Hepatocyte (in vitro differentiated cells): Measurements from ENCODE around the gene ALDH7A1. TPM values are rescaled to one million over a fixed set of nuclear protein-coding genes. Genes with fewer than 3 reads are reported as not detected.

Experiments used
- DNase-seq: peaks from one replicate; pipeline ENCODE4 v3.0.0-alpha.2; 2016; ENCODE audit warnings: low spot score
- H2AFZ ChIP-seq: fragments of 200-600 bp; sonication (generic); 2 replicates; pipeline ENCODE4 v1.6.0; 2016; ENCODE audit warnings: antibody characterized with exemption, mild to moderate bottlenecking
- H3K27ac ChIP-seq: fragments of 200-600 bp; sonication (generic); 2 replicates; pipeline ENCODE4 v1.5.1; 2016; ENCODE audit warnings: mild to moderate bottlenecking
- H3K27me3 ChIP-seq: fragments of 200-600 bp; sonication (generic); 2 replicates; pipeline ENCODE4 v1.6.1; 2016
- H3K36me3 ChIP-seq: fragments of 200-600 bp; sonication (generic); replicated peaks from 2 replicates; pipeline ENCODE4 v1.5.1; 2016; ENCODE audit warnings: low read depth; ENCODE audit not compliant: insufficient read depth
- H3K4me1 ChIP-seq: fragments of 200-600 bp; sonication (generic); 2 replicates; pipeline ENCODE4 v1.5.1; 2016; ENCODE audit warnings: mild to moderate bottlenecking, moderate library complexity; ENCODE audit not compliant: insufficient read depth
- H3K4me2 ChIP-seq: fragments of 200-600 bp; sonication (generic); 2 replicates; pipeline ENCODE4 v1.6.0; 2016
- H3K4me3 ChIP-seq: fragments of 200-600 bp; sonication (generic); 2 replicates; pipeline ENCODE4 v1.5.1; 2016; ENCODE audit warnings: mild to moderate bottlenecking
- H3K79me2 ChIP-seq: fragments of 200-600 bp; sonication (generic); 2 replicates; pipeline ENCODE4 v1.6.0; 2017; ENCODE audit warnings: mild to moderate bottlenecking
- H3K9me2 ChIP-seq: fragments of 200-600 bp; sonication (generic); replicated peaks from 2 replicates; pipeline ENCODE4 v1.6.0; 2017; ENCODE audit warnings: mild to moderate bottlenecking; ENCODE audit not compliant: insufficient read depth
- H3K9me3 ChIP-seq: fragments of 200-600 bp; sonication (generic); 2 replicates; pipeline ENCODE4 v1.5.1; 2016; ENCODE audit warnings: low read depth, mild to moderate bottlenecking
- H4K20me1 ChIP-seq: fragments of 200-600 bp; sonication (generic); 2 replicates; pipeline ENCODE4 v1.6.0; 2016; ENCODE audit warnings: mild to moderate bottlenecking; ENCODE audit not compliant: insufficient read depth, poor library complexity, severe bottlenecking
- EZH2 ChIP-seq: fragments of 200-600 bp; sonication (generic); IDR thresholded peaks from 2 replicates; pipeline ENCODE4 v1.6.1; 2016; ENCODE audit warnings: antibody characterized with exemption, mild to moderate bottlenecking, borderline replicate concordance
- EZH2phosphoT487 ChIP-seq: fragments of 200-600 bp; sonication (generic); IDR thresholded peaks from one replicate; pipeline ENCODE4 v1.6.1; 2018; ENCODE audit warnings: antibody characterized with exemption, mild to moderate bottlenecking, low read depth, moderate library complexity; ENCODE audit not compliant: unreplicated experiment, severe bottlenecking
- WGBS: methylation state at CpG from one replicate; pipeline ENCODE4 v1.1.6; 2016; ENCODE audit warnings: low lambda C conversion rate; ENCODE audit errors: missing lambda C conversion rate; 5-methylcytosine and 5-hydroxymethylcytosine counted together
- polyA plus RNA-seq: library from polyadenylated mRNA; unstranded; fragments of >200 nt; fragmentation: Nextera tagmentation; extraction: Ambion mirVana; gene quantifications from 2 replicates; pipeline ENCODE4 v1.2.1, GENCODE V29; 2016
- total RNA-seq: library from RNA; depleted of rRNA; stranded (reverse); fragments of >200 nt; gene quantifications from 2 replicates; pipeline ENCODE4 v1.2.3, GENCODE V29; 2014
- TF ChIP-seq, protein P1 (sequence below): fragments of 200-600 bp; sonication (generic); IDR thresholded peaks from 2 replicates; pipeline ENCODE4 v1.5.1; 2016; ENCODE audit warnings: antibody characterized with exemption, mild to moderate bottlenecking; ENCODE audit not compliant: poor library complexity

ALDH7A1 gene
- total and polyA plus RNA-seq, 2 experiments from 2014 or later = 50.0 to 107 TPM

DNA sequence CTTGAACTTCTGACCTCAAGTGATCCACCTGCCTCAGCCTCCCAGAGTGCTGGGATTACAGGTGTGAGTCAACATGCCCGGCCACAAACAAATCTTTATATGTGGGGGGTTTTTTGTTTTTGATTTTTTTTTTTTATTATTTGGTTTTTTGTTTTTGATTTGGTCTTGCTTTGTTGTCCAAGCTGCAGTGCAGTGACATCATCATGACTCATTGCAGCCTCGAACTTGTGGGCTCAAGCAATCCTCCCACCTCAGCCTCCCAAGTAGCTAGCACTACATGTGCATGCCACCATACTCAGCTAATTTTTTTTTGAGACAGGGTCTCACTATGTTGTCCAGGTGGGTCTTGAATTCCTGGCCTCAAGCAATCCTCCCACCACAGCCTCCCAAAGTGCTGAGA lies 42.4 kb downstream of the ALDH7A1 start:
- H3K79me2 ChIP-seq = no peaks in the 10 kb centered on the region
- WGBS = 100% methylated on average over 2 of the region's 2 CpGs
- no peaks in the 10 kb centered on the region for H3K9me2 ChIP-seq
- no peaks in the 10 kb centered on the region for H3K36me3 ChIP-seq
- H3K9me3 ChIP-seq = no peaks in the 10 kb centered on the region
- no peak for DNase-seq
- no peak overlapping the region for H3K4me2 ChIP-seq
- no peak overlapping the region for H2AFZ ChIP-seq
- no peaks in the 10 kb centered on the region for H4K20me1 ChIP-seq
- H3K27ac ChIP-seq = no peak overlapping the region
- TF ChIP-seq, protein P1, sequence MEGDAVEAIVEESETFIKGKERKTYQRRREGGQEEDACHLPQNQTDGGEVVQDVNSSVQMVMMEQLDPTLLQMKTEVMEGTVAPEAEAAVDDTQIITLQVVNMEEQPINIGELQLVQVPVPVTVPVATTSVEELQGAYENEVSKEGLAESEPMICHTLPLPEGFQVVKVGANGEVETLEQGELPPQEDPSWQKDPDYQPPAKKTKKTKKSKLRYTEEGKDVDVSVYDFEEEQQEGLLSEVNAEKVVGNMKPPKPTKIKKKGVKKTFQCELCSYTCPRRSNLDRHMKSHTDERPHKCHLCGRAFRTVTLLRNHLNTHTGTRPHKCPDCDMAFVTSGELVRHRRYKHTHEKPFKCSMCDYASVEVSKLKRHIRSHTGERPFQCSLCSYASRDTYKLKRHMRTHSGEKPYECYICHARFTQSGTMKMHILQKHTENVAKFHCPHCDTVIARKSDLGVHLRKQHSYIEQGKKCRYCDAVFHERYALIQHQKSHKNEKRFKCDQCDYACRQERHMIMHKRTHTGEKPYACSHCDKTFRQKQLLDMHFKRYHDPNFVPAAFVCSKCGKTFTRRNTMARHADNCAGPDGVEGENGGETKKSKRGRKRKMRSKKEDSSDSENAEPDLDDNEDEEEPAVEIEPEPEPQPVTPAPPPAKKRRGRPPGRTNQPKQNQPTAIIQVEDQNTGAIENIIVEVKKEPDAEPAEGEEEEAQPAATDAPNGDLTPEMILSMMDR = no peak
- TF ChIP-seq EZH2phosphoT487 (no peak), EZH2 (no peak)
- H3K4me3 ChIP-seq = no peak overlapping the region
- no peaks in the 10 kb centered on the region for H3K27me3 ChIP-seq
- no peaks in the 10 kb centered on the region for H3K4me1 ChIP-seq

DNA sequence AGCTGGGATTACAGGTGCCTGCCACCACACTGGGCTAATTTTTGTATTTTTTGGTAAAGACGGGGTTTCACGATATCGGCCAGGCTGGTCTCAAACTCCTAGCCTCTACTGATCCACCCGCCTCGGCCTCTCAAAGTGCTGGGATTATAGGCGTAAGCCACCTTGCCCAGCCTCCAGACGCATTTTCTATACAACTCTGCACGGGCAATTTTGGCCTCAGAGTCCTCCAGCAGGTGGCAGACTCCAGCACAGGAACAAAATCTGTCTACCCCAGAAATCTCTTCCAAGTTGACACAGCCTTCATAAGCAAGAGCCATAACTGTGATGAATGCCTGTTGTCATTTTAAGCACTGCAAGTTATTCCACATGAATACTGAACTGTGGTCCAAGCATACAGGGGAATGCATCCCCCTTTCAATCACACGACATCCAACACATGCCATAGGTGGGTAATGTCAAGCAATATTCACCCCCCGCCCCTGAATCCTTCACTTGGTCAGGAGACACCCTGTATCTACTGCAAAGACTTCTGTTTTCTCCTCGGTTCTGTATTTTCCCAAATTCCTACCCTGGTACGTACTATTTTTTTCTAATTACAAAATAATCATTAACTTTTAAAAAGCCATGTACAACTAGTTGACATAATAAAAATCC lies 50.8 kb downstream of the ALDH7A1 start:
- 67% methylated on average over 12 of the region's 12 CpGs for WGBS

DNA sequence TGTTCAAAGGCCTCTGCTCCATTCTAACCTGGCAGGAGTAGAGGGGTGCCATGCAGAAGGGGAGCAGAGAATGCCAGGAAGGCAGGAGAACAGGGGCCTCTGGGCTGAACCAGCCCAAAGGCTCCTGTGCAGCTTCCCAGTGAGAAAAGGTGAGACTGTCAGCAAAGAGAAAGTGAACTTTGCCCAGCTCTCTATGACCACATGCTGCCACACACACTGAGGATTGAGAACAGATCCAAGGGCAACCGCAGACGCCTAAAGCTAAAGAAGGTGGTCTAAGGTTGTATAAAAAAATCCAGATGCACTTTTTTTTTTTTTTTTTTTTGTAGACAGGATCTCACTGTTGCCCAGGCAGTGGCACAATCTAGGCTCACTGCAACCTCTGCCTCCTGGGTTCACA lies 51.4 kb downstream of the ALDH7A1 start:
- Histone ChIP-seq H3K9me3 (no peaks in the 10 kb centered on the region), H4K20me1 (no peaks in the 10 kb centered on the region), H3K27ac (peak overlapping the region; percentile 53), H3K9me2 (no peaks in the 10 kb centered on the region), H3K4me3 (no peak overlapping the region), H3K4me2 (no peak overlapping the region), H3K79me2 (no peaks in the 10 kb centered on the region), H3K36me3 (no peaks in the 10 kb centered on the region), H3K27me3 (no peaks in the 10 kb centered on the region), H2AFZ (no peak overlapping the region), H3K4me1 (peaks cover 3% of the 10 kb centered on the region)
- WGBS = 70% methylated on average over 2 of the region's 2 CpGs
- no peak for TF ChIP-seq EZH2phosphoT487
- peak; percentile 67 for DNase-seq

More for the DNA sequence above, 50.8 kb downstream of the ALDH7A1 start:
- Histone ChIP-seq H3K4me1 (peaks cover 3% of the 10 kb centered on the region), H2AFZ (no peak overlapping the region), H4K20me1 (no peaks in the 10 kb centered on the region), H3K9me2 (no peaks in the 10 kb centered on the region), H3K4me3 (no peak overlapping the region), H3K36me3 (no peaks in the 10 kb centered on the region), H3K79me2 (no peaks in the 10 kb centered on the region), H3K9me3 (no peaks in the 10 kb centered on the region), H3K4me2 (no peak overlapping the region), H3K27ac (no peak overlapping the region), H3K27me3 (no peaks in the 10 kb centered on the region)
- DNase-seq = peak; percentile 58
- TF ChIP-seq EZH2phosphoT487 = no peak
- no peak for TF ChIP-seq EZH2
- TF ChIP-seq, protein P1 = peak; percentile 49

DNA sequence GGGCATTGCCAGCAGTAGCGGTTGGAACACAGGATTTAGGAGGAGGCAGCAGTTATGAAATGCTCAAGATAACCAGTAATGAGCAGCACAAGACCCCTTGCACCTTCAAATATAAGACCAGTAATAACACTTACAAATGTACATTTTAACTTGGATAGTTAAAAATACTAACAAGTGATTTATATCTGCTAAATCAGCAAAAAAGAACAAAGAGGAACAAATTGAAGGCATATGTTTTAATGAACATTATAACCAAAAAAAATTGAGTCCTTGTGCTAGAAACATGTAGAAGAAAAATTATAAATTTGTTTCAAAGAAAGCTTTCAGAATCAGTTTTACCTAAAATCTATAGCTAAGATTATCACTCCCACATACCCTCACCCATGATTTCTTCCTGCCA lies 52.0 kb downstream of the ALDH7A1 start:
- DNase-seq = no peak
- no peak overlapping the region for H2AFZ ChIP-seq
- H3K4me1 ChIP-seq = peaks cover 3% of the 10 kb centered on the region
- no peaks in the 10 kb centered on the region for H3K9me3 ChIP-seq
- no peaks in the 10 kb centered on the region for H3K36me3 ChIP-seq
- no peak for TF ChIP-seq EZH2
- TF ChIP-seq, protein P1 = no peak
- TF ChIP-seq EZH2phosphoT487 = no peak
- H3K79me2 ChIP-seq = no peaks in the 10 kb centered on the region
- no peaks in the 10 kb centered on the region for H3K9me2 ChIP-seq
- no peaks in the 10 kb centered on the region for H3K27me3 ChIP-seq
- H3K27ac ChIP-seq = peak overlapping the region; percentile 53
- H4K20me1 ChIP-seq = no peaks in the 10 kb centered on the region
- no peak overlapping the region for H3K4me2 ChIP-seq
- WGBS = 100% methylated on average over 1 of the region's 1 CpG
- no peak overlapping the region for H3K4me3 ChIP-seq
